Measurements from ENCODE around the gene NELFB. TPM values are rescaled to one million over a fixed set of nuclear protein-coding genes. Genes with fewer than 3 reads are reported as not detected.
A peak's percentile ranks its signal among the peaks of the same experiment; 100 is the strongest.

The NELFB gene
- total and polyA plus RNA-seq, 2 experiments from 2014 or later: 73.3 to 78.2 TPM

GRCh38 chr9:137302118-137302448, 47.0 kb downstream of the NELFB start, which contains the start of gene NRARP:
Gene NRARP (minus strand): TSS chr9:137302271. CDS start chr9:137301928, 343 bp downstream.
- H3K27me3 ChIP-seq: peaks cover 26% of the 10 kb centered on the region
- DNase-seq (ENCODE audit: low read depth in 1 of 2, low spot score in 1 of 2): peak; percentile 86 to 95
- TF ChIP-seq, protein P1, sequence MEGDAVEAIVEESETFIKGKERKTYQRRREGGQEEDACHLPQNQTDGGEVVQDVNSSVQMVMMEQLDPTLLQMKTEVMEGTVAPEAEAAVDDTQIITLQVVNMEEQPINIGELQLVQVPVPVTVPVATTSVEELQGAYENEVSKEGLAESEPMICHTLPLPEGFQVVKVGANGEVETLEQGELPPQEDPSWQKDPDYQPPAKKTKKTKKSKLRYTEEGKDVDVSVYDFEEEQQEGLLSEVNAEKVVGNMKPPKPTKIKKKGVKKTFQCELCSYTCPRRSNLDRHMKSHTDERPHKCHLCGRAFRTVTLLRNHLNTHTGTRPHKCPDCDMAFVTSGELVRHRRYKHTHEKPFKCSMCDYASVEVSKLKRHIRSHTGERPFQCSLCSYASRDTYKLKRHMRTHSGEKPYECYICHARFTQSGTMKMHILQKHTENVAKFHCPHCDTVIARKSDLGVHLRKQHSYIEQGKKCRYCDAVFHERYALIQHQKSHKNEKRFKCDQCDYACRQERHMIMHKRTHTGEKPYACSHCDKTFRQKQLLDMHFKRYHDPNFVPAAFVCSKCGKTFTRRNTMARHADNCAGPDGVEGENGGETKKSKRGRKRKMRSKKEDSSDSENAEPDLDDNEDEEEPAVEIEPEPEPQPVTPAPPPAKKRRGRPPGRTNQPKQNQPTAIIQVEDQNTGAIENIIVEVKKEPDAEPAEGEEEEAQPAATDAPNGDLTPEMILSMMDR (IDR thresholded peaks at IDR 0.05; ENCODE audit: low read depth, low read length): no peak
- peaks cover 14% of the 10 kb centered on the region for H3K4me1 ChIP-seq (ENCODE audit: low read depth)
- H3K9me3 ChIP-seq (ENCODE audit: low read depth): no peaks in the 10 kb centered on the region
- no peaks in the 10 kb centered on the region for H3K36me3 ChIP-seq
- H3K4me3 ChIP-seq: peak within 1 kb of the TSS; percentile 60
- peak within 1 kb of the TSS; percentile 47 for H3K27ac ChIP-seq

GRCh38 chr9:137302449-137303150, 47.5 kb downstream of the NELFB start:
- Histone ChIP-seq H3K4me3 (peak overlapping the region; percentile 24), H3K27me3 (peaks cover 20% of the 10 kb centered on the region), H3K27ac (no peak overlapping the region), H3K36me3 (no peaks in the 10 kb centered on the region), H3K9me3 (ENCODE audit: low read depth) (no peaks in the 10 kb centered on the region), H3K4me1 (ENCODE audit: low read depth) (peaks cover 14% of the 10 kb centered on the region)
- TF ChIP-seq, protein P1 (IDR thresholded peaks at IDR 0.05; ENCODE audit: low read depth, low read length): peak; percentile 66
- peak in 1 of 2 donors; percentile 70 for DNase-seq (ENCODE audit: low read depth in 1 of 2, low spot score in 1 of 2)

- H3K4me3 ChIP-seq: no peak overlapping the region
- no peaks in the 10 kb centered on the region for H3K9me3 ChIP-seq (ENCODE audit: low read depth)
- H3K4me1 ChIP-seq (ENCODE audit: low read depth): peaks cover 19% of the 10 kb centered on the region
- TF ChIP-seq, protein P1 (IDR thresholded peaks at IDR 0.05; ENCODE audit: low read depth, low read length): no peak
- peaks cover 13% of the 10 kb centered on the region for H3K27me3 ChIP-seq
- no peaks in the 10 kb centered on the region for H3K36me3 ChIP-seq
- no peak for DNase-seq (ENCODE audit: low read depth in 1 of 2, low spot score in 1 of 2)
- H3K27ac ChIP-seq: no peak overlapping the region
These were observed 48.2 kb downstream of the NELFB start for GRCh38 chr9:137303151-137303892.

DNA sequence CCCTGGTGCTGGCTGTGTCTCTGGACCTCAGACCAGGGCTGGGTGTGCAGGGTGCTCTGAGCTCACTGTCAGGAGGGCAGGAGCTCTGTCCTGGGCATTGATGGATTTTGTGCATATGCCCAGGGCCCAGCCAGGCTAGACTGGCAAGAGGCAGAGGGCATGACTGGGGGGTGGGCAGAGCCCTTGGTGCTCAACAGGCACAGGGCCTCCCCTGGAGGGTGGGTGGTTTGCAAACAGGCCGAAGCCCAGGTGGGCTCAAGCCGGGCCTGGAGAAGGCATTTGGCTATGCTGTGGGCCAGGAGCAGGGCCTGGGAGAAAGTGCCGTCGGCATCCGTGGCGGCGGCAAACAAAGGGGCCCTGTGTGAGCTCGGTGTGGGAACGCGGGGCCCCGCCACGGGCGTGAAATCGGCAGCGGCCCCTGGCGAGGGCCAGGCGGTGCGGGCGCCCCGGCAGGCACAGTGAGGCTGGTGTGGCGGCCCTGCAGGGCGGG, 48.8 kb downstream of the NELFB start:
- no peak for DNase-seq (ENCODE audit: low read depth in 1 of 2, low spot score in 1 of 2)
- Histone ChIP-seq H3K9me3 (ENCODE audit: low read depth) (no peaks in the 10 kb centered on the region), H3K27ac (no peak overlapping the region), H3K27me3 (peaks cover 10% of the 10 kb centered on the region), H3K36me3 (no peaks in the 10 kb centered on the region), H3K4me3 (no peak overlapping the region), H3K4me1 (ENCODE audit: low read depth) (peaks cover 20% of the 10 kb centered on the region)
- TF ChIP-seq, protein P1 (IDR thresholded peaks at IDR 0.05; ENCODE audit: low read depth, low read length): no peak

- Histone ChIP-seq H3K4me3 (no peak overlapping the region), H3K27me3 (peaks cover 10% of the 10 kb centered on the region), H3K9me3 (ENCODE audit: low read depth) (no peaks in the 10 kb centered on the region), H3K36me3 (no peaks in the 10 kb centered on the region), H3K27ac (no peak overlapping the region), H3K4me1 (ENCODE audit: low read depth) (peaks cover 15% of the 10 kb centered on the region)
- TF ChIP-seq, protein P1 (IDR thresholded peaks at IDR 0.05; ENCODE audit: low read depth, low read length): peak; percentile 20
- peak in 1 of 2 donors; percentile 40 for DNase-seq (ENCODE audit: low read depth in 1 of 2, low spot score in 1 of 2)
These were observed 49.4 kb downstream of the NELFB start for GRCh38 chr9:137304383-137305059.
